HG02798 (cell line): Measurements from ENCODE around the gene CST3.
"Not testable (repeated sequence)": the region's sequence is repeated elsewhere in the genome, so short reads cannot be mapped to it uniquely, and the experiment has no call there.

Source experiments
- ATAC-seq: cut with Tn5 transposase; IDR thresholded peaks from one replicate; pipeline ENCODE4 v1.9.1; 2021; ENCODE audit warnings: mild to moderate bottlenecking; ENCODE audit not compliant: unreplicated experiment, poor library complexity

CST3 gene

DNA sequence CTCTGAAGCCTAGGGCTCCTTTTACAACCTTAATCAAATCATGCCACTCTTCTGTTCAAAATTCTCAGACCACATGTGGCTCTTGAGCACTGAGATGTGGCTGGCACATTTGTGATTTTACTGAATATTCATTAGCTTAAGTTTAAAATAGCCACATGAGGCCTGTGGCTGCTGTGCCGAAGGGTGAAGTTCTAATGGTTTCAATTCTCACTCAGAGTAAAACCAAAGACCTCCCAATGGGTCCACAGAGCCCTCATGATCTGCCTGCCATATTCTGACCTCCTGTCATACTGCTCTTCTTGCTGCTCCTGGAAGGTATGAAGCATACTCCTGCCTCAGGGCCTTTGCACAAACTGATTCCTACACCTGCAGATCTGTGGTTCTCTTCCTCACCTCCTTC lies 7.8 kb upstream of the CST3 start:
- peak; percentile 60 for ATAC-seq

DNA sequence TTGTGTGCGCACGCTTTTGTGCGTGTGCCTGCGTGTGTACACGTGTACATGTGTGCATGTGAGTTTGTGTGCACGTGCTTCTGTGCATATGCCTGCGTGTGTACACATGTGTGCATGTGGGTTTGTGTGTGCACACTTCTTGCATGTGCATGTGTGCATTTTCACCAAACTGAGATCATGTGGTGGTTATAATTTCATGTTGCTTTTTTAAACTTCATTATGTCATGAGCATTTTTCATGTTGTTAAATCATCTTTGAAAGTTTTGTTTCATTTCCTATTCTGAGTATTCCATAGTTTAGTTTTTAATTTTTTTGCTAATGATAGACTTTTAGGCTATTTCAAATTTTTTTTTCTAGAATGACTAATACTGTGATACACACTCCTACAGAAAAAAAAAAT lies 6.4 kb upstream of the CST3 start:
- ATAC-seq, result no peak

DNA sequence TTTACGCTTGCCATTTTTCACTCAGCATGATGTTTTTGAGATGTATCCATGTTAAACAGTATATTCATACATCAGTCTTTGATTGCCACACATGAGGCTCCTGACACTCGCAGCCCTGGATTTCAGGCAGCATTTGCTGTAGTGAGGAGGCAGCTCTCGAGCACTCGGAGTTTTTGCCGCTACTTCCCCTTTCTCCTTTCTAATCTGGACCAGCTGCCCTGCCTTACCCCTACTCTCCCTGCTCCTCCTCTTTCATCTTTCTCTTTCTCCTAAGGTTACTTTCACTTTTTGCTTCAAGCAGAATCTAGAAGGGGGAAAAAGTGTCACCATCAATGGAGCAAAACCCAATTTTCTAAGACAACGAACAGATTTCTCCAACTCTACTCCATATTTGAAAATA lies 5.9 kb upstream of the CST3 start:
- no peak for ATAC-seq

GRCh38 chr20:23641936-23642751 lies 4.4 kb upstream of the CST3 start:
- ATAC-seq, result no peak

DNA sequence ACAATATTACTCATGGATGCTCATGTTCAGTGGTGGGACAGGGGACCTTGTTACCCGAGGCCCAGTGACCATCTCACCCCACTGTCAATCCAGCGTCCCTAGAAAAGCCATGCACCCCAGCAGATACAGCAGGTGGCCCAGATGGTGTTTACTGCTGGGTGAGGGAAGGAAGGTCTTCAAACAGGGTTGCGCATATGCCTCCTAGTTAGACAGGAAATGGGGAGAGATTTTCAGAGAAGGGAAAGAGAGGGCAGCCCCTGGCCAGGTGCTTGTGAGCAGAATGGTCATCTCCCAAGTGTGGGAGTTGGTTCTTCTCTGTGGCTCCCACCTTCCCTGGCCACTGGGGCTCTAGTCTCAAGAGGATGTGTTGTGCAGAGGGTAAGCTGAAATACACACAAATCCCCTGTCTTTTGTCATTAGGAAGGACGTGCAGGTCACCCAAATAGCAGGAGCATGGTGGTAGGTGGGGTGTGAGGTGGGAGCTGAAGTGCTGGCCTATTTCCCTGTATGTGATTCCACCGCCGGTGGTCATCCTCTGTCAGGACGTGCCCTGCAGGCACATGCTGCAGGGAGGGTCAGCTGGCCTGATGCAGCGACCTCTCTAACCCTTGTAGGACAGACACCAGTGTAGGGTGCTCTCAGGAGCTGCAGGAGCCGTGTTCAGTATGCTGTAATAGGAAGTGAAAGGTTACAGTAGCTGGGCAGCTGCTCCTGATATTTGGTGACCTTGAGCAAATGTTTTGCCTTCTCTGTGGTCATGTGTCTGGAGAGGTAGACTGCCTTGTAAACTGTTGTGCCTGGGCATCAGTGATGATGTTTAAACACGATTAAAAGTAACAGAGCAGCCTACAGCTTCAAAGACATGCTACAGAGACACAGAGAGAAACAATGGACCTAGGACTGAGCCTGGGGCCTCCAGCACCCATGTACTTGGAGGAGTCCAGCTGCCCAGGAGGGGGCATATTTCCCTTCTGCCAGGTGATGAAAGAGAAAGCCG lies 3.2 kb upstream of the CST3 start:
- no peak for ATAC-seq

DNA sequence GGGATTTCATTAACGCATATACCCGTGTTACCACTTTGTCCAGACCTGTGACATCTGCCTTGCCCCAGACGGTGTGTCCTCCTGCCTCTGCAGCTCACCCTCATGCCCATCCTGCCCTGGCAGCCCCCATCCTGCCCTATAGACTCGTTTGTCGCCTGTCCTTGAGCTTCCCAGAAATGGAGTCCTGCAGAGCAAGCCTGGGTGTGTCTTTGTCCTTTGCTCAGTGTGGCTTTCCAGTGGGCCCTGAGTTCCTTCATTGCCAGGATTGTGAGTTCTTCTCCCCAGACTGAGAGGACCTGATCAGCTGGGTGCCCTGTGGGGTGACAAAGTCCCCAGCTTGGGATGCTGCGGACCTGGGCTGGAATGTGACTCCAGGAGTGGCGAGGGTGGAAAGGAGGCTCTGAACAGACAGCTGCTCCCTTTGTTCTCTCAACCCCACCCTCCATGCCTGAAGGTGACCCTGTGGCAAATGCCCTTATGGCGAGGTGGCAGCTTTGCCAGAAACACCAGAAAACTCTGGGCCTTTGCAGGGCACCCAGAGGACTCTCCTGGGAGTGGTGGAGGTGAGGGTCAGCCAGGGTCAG lies 2.4 kb upstream of the CST3 start:
- ATAC-seq, result no peak

GRCh38 chr20:23639490-23639958 lies 1.8 kb upstream of the CST3 start:
- no peak for ATAC-seq

- ATAC-seq, result no peak
Measured at GRCh38 chr20:23638309-23638708, 554 bp upstream of the CST3 start.

DNA sequence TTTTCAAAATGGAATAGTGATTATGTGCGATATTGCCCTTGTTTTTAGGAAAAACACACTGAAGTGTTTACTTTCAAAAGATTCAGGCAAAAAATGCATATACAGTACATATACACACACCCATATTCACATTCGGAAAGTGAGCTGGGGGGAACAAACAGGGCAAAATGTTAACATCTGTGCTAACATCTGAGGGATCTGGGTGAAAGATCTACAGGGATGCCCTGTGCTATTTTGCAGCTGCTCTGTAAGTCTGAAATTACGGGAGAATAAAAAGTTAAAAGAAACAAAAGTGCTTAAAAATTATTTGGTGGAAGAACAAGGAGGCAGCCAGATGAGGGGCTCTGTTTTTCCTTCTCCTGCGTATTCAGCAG lies 860 bp downstream of the CST3 start:
- ATAC-seq, result no peak

DNA sequence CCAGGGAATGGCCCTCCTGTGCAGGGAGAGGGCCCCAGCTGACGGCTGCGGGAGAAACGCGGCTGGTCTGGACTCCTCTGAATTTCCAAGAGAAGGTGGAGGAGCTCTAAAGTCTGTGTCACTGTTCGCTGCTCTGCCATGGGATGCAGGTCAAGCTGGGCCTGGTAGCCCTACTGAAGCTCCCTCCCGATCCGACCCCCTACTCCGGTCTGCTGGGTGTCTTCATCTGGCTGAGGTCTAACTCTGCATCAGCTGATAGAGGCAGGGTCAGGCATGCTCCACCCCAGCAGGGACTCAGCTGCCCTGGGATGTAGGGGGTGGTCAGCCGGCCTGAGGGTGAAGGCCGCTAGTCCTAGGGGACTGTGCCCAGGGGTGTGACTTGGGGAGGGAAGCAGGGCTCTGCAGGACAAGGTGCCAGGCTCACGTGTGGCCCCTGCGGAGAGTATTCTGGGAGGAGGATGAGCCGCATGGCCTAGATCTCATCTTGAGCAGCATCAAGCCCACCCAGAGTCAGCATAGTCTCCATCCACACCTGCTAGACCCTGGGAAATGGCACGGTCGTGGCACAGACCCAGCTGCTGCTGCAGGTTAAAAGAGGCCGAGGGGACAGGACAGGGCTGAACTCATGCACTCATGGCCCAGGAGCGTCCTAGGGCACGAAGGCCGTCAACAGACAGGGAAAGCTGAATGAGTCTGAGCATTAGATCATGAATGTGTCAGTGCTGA lies 1.4 kb downstream of the CST3 start:
- ATAC-seq, result no peak

DNA sequence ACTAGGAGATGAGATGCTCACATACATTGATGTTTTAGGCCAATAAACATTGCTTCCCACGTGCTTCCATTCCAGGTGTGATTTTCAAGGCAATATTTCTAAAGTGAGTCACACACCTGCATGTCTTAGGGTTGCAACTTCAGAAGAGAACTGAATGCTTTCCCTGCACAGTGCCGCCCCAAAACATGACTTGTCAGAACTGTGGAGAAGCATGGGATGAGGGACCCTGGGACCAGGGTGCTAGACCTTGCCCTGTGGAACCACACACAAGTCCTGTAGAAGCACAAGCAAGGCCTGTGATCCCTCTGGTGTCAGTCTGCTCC lies 2.0 kb downstream of the CST3 start:
- ATAC-seq, result not testable (repeated sequence)

- ATAC-seq, result no peak
Measured at GRCh38 chr20:23634985-23635767, 2.6 kb downstream of the CST3 start.

DNA sequence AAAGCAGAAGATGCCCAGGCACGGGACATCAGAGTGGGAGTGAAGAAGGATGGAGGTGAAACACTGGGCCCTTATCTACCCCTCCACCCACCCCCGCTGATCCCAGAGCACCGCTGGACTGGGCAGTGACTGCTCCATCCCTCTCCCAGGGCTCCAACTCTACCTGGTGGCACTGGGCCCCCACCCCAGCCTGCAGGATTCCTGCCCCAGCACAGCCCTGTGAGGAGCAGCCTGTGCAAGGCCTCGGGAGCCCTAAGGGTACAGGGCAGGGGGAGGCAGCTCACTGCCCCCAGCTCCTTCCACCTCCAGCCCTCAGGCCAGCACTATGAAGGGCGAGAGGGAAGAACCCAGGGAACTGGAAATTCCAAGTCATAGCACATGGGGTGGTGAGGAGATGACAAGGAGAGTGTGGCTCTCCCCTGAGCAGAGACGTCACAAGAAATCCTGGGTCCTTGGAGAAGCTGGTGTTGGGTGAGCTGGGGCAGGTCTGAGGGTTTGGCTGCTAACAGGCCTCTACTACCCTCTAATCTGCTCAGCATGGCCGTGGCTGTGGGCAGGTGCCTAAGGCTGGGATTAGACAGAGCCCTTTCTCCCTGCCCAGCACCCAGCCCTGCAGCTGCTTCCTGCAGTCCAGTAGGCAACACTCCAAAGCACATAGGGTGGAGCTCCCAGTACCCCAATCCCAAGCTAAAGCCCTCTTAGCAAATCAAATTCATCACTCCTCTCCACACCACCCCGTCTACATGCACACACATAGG lies 3.5 kb downstream of the CST3 start:
- no peak for ATAC-seq

GRCh38 chr20:23632711-23633573 lies 4.8 kb downstream of the CST3 start:
- ATAC-seq, result no peak

DNA sequence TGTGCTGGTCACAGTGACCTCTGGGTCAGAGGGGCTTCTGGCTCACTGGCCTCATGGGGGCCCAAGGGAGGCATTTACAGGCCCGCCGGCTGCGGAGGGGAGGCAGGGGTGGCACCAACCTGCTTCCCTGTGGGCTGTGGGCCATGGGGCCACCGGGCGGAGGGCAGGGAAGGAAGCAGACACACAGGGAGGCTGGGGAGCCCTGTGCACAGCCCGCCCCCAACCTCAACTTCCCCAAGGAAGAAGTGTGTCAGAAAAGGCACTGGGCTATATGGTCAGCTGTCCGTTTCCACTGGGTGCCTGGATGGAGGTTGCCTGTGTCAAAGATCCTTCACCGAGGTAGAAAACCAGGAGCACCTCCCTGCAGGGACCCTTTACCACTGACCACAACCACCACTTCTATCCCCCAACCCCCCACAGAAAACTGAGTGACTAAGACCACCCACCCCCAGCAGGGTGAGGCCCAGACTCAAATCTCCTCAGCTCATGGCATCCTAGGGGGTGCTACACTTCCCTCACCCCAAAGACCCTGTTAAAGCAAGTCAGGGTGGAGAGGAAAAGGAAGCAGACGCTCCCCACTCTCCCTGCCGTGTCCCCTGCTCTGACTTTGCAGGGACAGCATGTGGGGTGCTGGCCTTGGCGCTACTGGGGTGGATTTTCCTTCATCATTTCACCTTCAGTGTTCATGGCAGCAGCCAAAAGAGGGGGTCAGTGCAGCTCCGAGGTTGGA lies 5.6 kb downstream of the CST3 start:
- no peak for ATAC-seq

- ATAC-seq, result no peak
Measured at GRCh38 chr20:23631226-23631822, 6.4 kb downstream of the CST3 start.

DNA sequence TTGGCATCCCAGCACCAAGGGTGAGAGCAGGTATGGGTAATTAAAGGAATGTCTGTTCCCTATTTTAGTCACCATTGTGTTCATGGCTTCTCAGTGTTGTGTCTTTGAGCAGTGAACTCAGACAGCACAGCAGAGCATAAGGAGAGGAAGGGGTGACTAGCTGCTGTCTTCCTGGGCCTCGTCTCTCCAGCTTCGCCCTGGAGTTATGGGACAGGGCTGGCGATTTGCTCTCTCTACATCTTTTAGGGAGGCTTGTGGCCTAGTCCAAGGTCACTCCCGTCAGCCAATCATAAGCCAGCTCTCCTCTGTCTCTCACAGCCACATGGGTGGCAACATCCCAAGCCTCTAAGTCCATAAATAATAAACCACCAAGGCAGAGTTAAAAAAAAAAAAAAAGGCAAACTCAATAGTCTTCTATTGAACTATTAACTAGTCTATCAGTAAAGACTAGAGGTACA lies 7.3 kb downstream of the CST3 start:
- ATAC-seq, result no peak
